Nephron (organoid): ENCODE measurements around the gene FAM135A.

Source experiments
- H3K27ac Mint-ChIP-seq, 3 experiments: 2 replicates each; pipeline ENCODE4 v1.8.0; 2020; ENCODE audit warnings: mixed read lengths in 3 of 3, mild to moderate bottlenecking in 2 of 3, moderate library complexity in 1 of 3
- H3K27me3 Mint-ChIP-seq: 2 replicates; pipeline ENCODE4 v1.8.0; 2021; ENCODE audit warnings: low read depth, mild to moderate bottlenecking, moderate library complexity, mixed read lengths
- H3K36me3 Mint-ChIP-seq: 2 replicates; pipeline ENCODE4 v1.8.0; 2020; ENCODE audit warnings: low read depth, mixed read lengths
- H3K4me1 Mint-ChIP-seq: 2 replicates; pipeline ENCODE4 v1.8.0; 2020; ENCODE audit warnings: mixed read lengths
- H3K4me3 Mint-ChIP-seq, 3 experiments: 2 replicates each; pipeline ENCODE4 v1.8.0; 2020; ENCODE audit warnings: mild to moderate bottlenecking in 3 of 3, mixed read lengths in 3 of 3, moderate library complexity in 2 of 3
- H3K9me3 Mint-ChIP-seq: 2 replicates; pipeline ENCODE4 v1.8.0; 2020; ENCODE audit warnings: mixed read lengths
- TF ChIP-seq, protein P1 (sequence below), 3 experiments: fragments of 200-600 bp; sonication (generic); IDR thresholded peaks; one replicate each; pipeline ENCODE4 v1.5.0; 2021; ENCODE audit warnings: antibody characterized with exemption in 3 of 3; ENCODE audit not compliant: unreplicated experiment in 3 of 3

The FAM135A gene

DNA sequence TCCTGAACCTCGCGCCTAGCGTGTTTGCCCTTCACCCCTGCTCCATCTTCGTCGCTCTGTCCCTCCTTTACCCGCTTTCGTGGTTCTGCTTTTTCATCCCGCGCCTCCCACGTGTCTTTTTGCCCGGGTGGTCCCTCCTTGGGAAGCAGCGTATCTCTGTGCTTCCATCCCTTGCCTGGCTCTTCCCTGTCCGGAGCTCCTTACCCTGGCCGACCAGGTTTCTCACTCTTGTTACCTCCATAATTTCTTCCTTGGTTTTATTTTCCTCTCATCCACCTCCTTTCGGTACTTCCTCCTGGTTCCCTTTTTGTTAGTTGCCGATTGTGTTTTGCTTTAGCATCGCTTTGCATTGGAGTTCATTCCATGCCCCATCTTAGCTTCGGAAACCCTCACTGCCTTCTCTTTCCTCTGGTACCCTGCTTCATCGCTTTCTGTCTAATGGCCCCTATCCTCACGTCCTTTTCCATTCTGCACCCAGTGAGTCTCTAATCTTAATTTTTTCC, 735 bp downstream of the FAM135A start:
- Mint-ChIP-seq H3K9me3 (no peaks in the 10 kb centered on the region), H3K27ac (peak overlapping the region; percentile 54 to 81 (median 72))

DNA sequence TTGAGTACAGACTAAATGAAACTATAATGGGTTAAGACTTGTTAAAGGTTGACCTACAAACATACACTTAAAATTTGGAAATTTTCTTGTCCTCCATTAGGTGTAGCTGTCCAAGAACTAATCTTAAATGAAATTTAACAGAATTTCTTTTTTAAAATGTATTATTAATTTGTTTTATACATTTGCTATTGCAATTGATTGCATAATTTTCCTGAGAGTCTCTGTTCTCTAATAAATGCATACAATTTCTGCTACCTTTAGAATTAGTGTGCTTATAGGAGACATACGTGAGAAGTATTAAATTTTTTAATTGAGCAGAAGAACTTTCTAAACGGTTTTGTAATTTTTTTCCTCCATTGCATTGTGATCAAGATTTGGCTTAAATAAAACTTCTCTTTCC, 1.5 kb downstream of the FAM135A start:
- Mint-ChIP-seq H3K27ac (peak overlapping the region; percentile 54 to 81 (median 72)), H3K9me3 (no peaks in the 10 kb centered on the region), H3K36me3 (peaks cover 14% of the 10 kb centered on the region), H3K4me1 (peaks cover 8% of the 10 kb centered on the region), H3K4me3 (peak overlapping the region; percentile 90 to 97 (median 94)), H3K27me3 (no peaks in the 10 kb centered on the region)
- TF ChIP-seq, protein P1, sequence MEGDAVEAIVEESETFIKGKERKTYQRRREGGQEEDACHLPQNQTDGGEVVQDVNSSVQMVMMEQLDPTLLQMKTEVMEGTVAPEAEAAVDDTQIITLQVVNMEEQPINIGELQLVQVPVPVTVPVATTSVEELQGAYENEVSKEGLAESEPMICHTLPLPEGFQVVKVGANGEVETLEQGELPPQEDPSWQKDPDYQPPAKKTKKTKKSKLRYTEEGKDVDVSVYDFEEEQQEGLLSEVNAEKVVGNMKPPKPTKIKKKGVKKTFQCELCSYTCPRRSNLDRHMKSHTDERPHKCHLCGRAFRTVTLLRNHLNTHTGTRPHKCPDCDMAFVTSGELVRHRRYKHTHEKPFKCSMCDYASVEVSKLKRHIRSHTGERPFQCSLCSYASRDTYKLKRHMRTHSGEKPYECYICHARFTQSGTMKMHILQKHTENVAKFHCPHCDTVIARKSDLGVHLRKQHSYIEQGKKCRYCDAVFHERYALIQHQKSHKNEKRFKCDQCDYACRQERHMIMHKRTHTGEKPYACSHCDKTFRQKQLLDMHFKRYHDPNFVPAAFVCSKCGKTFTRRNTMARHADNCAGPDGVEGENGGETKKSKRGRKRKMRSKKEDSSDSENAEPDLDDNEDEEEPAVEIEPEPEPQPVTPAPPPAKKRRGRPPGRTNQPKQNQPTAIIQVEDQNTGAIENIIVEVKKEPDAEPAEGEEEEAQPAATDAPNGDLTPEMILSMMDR (IDR thresholded peaks at IDR 0.05; ENCODE audit: unreplicated experiment in 3 of 3): no peak

More for the DNA sequence above, 735 bp downstream of the FAM135A start:
- TF ChIP-seq, protein P1 (IDR thresholded peaks at IDR 0.05; ENCODE audit: unreplicated experiment in 3 of 3): no peak
- no peaks in the 10 kb centered on the region for H3K27me3 Mint-ChIP-seq
- H3K4me1 Mint-ChIP-seq: peaks cover 8% of the 10 kb centered on the region
- H3K4me3 Mint-ChIP-seq: peak overlapping the region; percentile 90 to 97 (median 94)
- H3K36me3 Mint-ChIP-seq: peaks cover 9% of the 10 kb centered on the region

DNA sequence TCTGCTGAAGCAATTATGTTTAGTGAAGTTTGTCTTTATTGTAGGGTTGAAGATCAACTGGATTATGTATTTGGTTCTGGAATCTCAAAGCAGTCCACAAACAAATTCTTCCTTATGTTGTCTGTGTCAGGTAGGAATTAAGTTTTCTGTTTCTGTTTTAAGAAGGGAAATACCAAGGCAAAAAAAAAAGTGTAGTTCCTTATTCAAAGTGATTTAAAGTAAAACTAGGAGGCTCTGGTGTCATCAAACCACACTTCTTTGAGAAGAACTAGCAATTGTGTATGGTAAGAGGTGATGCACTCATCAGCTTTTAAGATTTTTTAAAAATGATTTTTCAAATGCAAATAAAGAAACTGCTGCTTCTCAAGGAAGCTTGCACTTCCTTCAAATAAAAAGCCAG, 1.9 kb downstream of the FAM135A start:
- Mint-ChIP-seq H3K4me3 (peak overlapping the region; percentile 54 to 74 (median 69)), H3K4me1 (peaks cover 8% of the 10 kb centered on the region), H3K36me3 (peaks cover 17% of the 10 kb centered on the region), H3K27me3 (no peaks in the 10 kb centered on the region), H3K27ac (no peak overlapping the region), H3K9me3 (no peaks in the 10 kb centered on the region)
- TF ChIP-seq, protein P1 (IDR thresholded peaks at IDR 0.05; ENCODE audit: unreplicated experiment in 3 of 3): no peak

DNA sequence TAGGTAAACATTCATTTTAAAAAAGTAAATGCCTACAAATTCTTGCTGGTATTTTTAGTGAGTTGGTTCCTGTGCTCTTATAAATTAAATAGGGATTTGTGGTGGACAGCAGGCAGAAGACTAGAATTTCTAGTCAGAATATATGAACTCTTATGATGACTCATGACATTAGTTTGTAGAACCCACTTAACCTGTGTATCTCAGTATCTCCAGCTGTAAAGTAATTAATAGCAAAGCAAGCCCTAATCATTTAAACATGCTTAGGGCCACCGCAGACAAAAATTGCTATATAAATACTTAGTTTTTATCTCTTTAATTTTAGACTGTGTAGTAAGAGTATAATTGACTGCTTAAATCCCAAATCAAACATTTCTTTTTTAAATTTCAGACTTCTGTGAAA, 2.4 kb downstream of the FAM135A start:
- Mint-ChIP-seq H3K27ac (no peak overlapping the region), H3K9me3 (no peaks in the 10 kb centered on the region), H3K4me3 (peak overlapping the region; percentile 14 to 31 (median 29)), H3K27me3 (no peaks in the 10 kb centered on the region), H3K36me3 (peaks cover 18% of the 10 kb centered on the region), H3K4me1 (peaks cover 8% of the 10 kb centered on the region)
- TF ChIP-seq, protein P1 (IDR thresholded peaks at IDR 0.05; ENCODE audit: unreplicated experiment in 3 of 3): no peak

DNA sequence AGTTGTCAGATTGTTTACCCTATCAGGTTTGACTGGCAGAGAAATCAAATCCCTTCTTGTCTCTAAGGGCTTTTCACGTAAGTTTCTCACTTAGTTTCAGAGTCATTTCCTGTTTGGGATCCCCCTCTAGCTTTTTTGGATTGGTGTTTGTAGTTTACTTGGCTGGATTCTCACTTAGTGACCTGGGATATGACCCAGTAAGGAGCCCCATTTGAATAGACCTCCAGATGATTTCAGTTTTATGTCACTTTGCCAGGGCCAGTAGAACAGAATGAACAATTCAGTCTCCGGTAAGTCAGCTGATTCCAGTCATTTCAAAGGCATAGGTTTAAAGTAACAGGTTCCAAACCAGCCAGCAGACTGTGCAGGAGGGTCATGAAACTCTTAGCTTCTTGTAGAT, 8.2 kb downstream of the FAM135A start:
- TF ChIP-seq, protein P1 (IDR thresholded peaks at IDR 0.05; ENCODE audit: unreplicated experiment in 3 of 3): no peak
- peaks cover 37% of the 10 kb centered on the region for H3K36me3 Mint-ChIP-seq
- H3K4me3 Mint-ChIP-seq: no peak overlapping the region
- no peaks in the 10 kb centered on the region for H3K27me3 Mint-ChIP-seq
- no peak overlapping the region for H3K27ac Mint-ChIP-seq
- H3K9me3 Mint-ChIP-seq: no peaks in the 10 kb centered on the region
- H3K4me1 Mint-ChIP-seq: peaks cover 14% of the 10 kb centered on the region
